Central memory CD8-positive, alpha-beta T cell (primary cell): ENCODE data around the gene CALB2.
A peak's percentile ranks its signal among the peaks of the same experiment; 100 is the strongest.

Source experiments
- ATAC-seq: fragments of 150-1000 bp; cut with Tn5 transposase; replicated peaks from 2 replicates; pipeline ENCODE4 v1.10.0; 2022; ENCODE audit warnings: mild to moderate bottlenecking, moderate FRiP score, moderate number of reproducible peaks; ENCODE audit not compliant: poor library complexity, severe bottlenecking; ENCODE audit errors: extremely low read depth
- DNase-seq, 2 donors: peaks; one replicate each; pipeline ENCODE4 v3.0.0; 2021; ENCODE audit warnings: low spot score in 2 of 2
- H3K27ac Mint-ChIP-seq: one replicate; pipeline ENCODE4 v1.8.0; 2022; ENCODE audit warnings: low read depth, mild to moderate bottlenecking, moderate library complexity, mixed read lengths
- H3K27me3 Mint-ChIP-seq: one replicate; pipeline ENCODE4 v1.8.0; 2022; ENCODE audit warnings: mixed read lengths
- H3K36me3 Mint-ChIP-seq: one replicate; pipeline ENCODE4 v1.8.0; 2022; ENCODE audit warnings: mild to moderate bottlenecking, moderate library complexity, mixed read lengths; ENCODE audit not compliant: insufficient read depth
- H3K4me1 Mint-ChIP-seq: one replicate; pipeline ENCODE4 v1.8.0; 2022; ENCODE audit warnings: mixed read lengths
- H3K4me3 Mint-ChIP-seq: one replicate; pipeline ENCODE4 v1.8.0; 2022; ENCODE audit warnings: mild to moderate bottlenecking, moderate library complexity, mixed read lengths
- H3K9me3 Mint-ChIP-seq: one replicate; pipeline ENCODE4 v1.8.0; 2022; ENCODE audit warnings: mixed read lengths

The CALB2 gene

DNA sequence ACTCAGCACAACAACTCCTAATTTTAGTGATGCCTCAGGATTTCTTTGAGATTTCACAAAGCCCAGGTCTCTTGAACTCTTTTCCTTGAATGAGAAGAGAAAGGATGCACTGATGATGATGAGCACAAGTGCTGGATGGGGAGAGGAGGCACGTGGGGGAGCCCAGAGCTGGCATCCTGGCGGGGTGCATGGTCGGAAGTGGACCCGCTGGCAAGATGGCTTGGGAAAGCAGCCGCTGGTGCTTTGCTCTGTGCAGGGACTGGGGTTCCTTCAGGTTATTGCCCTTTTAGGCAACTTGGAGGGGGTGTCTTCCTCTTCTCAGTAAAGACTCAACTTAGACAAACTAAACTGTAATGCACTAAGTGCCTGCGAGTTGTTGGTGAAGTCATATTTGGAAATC, 22.3 kb downstream of the CALB2 start:
- H3K4me1 Mint-ChIP-seq: no peaks in the 10 kb centered on the region
- no peak for ATAC-seq
- no peak for DNase-seq
- no peak overlapping the region for H3K27ac Mint-ChIP-seq
- no peaks in the 10 kb centered on the region for H3K9me3 Mint-ChIP-seq
- peaks cover 1% of the 10 kb centered on the region for H3K36me3 Mint-ChIP-seq
- H3K4me3 Mint-ChIP-seq: no peak overlapping the region
- H3K27me3 Mint-ChIP-seq: peaks cover 24% of the 10 kb centered on the region

DNA sequence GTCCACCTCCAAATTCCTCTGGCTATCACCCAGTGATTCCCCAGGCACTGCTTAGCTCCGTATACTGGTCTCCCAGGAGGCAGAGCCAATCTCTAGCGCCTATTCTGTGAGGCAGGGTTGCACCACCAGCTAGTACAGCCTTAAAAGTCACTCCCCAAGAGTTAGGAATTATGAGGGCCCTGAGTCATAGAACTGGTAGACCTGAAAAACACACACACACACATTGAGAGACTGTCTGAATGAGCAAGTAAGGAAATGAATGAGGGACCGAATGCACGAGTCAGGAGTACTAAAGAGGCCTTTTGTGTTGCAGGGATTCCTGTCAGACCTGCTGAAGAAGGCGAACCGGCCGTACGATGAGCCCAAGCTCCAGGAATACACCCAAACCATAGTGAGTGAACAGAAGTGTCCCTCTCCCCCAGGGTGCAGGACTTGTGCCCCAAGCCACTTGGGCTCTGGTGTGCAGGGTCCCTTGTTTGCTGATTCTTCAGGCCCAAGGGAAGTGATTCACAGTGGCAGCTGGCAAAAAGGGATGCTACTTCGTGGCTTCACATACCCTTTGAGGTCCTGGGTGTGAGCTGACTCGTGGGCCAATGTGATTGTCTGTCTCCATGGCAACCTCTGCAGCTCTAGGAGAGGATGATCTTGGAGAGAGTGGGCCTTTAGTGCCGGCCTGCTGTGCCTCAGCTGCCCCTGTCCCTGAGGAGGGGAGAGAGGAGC, 24.7 kb downstream of the CALB2 start:
- Mint-ChIP-seq H3K27ac (no peak overlapping the region), H3K36me3 (peaks cover 2% of the 10 kb centered on the region), H3K27me3 (peaks cover 33% of the 10 kb centered on the region), H3K4me3 (no peak overlapping the region), H3K9me3 (no peaks in the 10 kb centered on the region), H3K4me1 (no peaks in the 10 kb centered on the region)
- DNase-seq (no peak), ATAC-seq (no peak)

DNA sequence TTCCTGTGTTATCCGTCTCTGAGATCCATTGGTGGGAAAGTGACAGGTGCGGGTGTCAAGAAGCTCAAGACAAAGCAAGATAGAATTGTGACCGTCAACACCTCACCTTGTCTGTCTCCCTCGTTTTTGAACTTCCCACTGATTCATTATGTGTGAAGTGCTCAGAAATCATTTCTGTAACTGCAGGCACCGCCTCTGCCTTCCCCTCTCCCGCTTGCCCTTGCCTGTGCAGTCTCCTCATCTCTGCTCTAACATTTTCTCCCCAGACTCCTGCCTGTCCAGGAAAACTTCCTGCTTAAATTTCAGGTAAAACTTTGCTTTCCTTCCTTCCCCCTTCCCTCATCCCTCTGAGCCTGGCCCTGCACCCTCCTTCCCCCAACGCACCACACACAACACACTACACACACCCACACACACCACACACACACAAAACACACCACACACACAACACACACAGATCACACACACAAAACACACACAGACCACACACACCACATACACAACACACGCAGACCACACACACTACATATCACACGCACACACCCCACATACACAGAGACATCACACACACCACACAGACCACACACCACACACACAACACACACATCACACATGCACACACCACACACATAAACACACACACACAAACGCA, 25.7 kb downstream of the CALB2 start:
- Mint-ChIP-seq H3K4me3 (no peak overlapping the region), H3K36me3 (peaks cover 2% of the 10 kb centered on the region), H3K27ac (no peak overlapping the region), H3K4me1 (no peaks in the 10 kb centered on the region), H3K27me3 (peaks cover 32% of the 10 kb centered on the region), H3K9me3 (no peaks in the 10 kb centered on the region)
- DNase-seq (no peak), ATAC-seq (no peak)

DNA sequence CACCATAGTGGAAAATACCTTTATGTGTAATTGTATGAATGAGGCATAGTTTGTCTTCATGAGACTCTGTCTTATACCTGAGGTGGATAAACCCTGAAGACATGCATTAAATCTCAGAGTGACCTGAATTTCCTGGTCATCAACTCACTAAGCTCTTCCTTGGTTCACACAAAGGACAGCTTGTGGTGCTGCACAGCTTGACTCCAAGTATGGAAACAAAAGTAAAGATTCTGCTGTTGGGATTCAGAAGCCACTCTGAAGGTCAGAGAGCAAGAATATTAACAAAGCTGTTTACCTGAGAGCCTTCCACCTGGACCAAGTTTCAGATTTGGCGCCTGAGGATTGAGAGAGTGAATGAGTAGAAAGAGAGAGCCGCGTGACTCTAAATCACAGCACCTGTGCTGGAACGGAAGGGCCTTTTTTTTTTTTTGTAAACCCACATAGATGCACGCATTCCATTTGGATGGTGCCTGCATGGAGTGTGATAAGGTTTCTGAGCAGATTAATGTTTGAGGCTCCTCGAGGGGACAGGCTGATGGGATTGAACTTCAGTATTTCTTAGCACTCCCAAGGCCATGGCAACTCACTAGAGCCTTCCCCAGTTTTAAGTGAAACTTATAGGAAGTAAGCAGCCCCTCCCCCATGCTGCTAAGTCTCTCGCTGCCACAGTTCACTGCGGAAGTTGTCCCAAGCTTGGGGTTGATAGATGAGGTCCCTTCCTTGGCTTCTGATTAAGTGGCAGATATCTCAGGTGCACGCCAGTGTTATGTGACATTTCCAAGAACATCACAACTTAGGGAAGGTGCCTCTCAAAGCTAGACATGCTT, 28.7 kb downstream of the CALB2 start:
- Mint-ChIP-seq H3K27me3 (peaks cover 50% of the 10 kb centered on the region), H3K4me3 (no peak overlapping the region)

GRCh38 chr16:71389330-71389729, 30.8 kb downstream of the CALB2 start:
- Mint-ChIP-seq H3K9me3 (no peaks in the 10 kb centered on the region), H3K4me1 (no peaks in the 10 kb centered on the region), H3K36me3 (peaks cover 2% of the 10 kb centered on the region), H3K27me3 (peaks cover 71% of the 10 kb centered on the region), H3K4me3 (no peak overlapping the region), H3K27ac (no peak overlapping the region)
- DNase-seq (no peak), ATAC-seq (no peak)

More for the DNA sequence above, 28.7 kb downstream of the CALB2 start:
- ATAC-seq (no peak), DNase-seq (no peak)
- Mint-ChIP-seq H3K4me1 (no peaks in the 10 kb centered on the region), H3K9me3 (no peaks in the 10 kb centered on the region), H3K36me3 (peaks cover 2% of the 10 kb centered on the region), H3K27ac (no peak overlapping the region)

- H3K4me1 Mint-ChIP-seq: no peaks in the 10 kb centered on the region
- no peak for ATAC-seq
- no peaks in the 10 kb centered on the region for H3K36me3 Mint-ChIP-seq
- no peak overlapping the region for H3K27ac Mint-ChIP-seq
- H3K27me3 Mint-ChIP-seq: peaks cover 88% of the 10 kb centered on the region
- no peak for DNase-seq
- no peak overlapping the region for H3K4me3 Mint-ChIP-seq
- no peaks in the 10 kb centered on the region for H3K9me3 Mint-ChIP-seq
These were observed 38.1 kb downstream of the CALB2 start for GRCh38 chr16:71396594-71396993.

DNA sequence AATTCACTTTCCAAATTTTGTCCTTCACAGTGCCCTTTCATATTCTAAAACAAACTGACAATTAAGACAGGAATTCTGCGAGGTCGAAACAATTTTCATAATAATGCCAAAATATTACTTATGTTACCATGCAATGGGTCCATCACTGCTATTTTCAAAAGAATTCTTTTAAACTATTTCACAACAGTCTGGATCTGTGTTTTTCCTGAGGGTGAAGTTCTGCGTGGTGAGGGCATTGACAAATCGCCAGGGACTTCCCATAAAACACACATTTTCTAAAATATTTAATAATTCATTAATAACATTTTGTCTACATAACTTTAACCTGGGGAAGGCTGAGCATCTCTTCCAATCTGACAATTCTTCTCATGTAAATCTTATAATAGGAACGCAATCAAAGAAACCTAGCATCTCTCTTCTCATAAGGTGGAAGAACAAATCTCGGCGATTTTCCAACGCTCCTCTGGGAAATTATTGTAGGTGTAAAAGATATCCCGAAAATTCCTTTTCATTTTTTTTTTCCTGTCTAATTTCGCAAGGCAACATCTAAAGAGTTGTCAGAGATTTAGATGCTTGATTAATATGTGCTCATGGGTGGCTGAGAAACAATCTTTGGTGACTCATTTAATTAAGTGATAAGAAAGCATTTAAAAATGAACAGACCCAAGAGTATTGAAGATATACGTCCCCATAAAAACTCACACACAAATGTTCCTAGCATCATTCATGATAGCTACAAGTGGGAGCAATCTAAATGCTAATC, 41.5 kb downstream of the CALB2 start:
- no peak for DNase-seq
- Mint-ChIP-seq H3K36me3 (no peaks in the 10 kb centered on the region), H3K4me1 (no peaks in the 10 kb centered on the region), H3K27ac (no peak overlapping the region), H3K4me3 (no peak overlapping the region), H3K9me3 (no peaks in the 10 kb centered on the region), H3K27me3 (peaks cover 86% of the 10 kb centered on the region)
- ATAC-seq: no peak

GRCh38 chr16:71402007-71402406, 43.5 kb downstream of the CALB2 start:
- Mint-ChIP-seq H3K36me3 (peaks cover 2% of the 10 kb centered on the region), H3K27ac (no peak overlapping the region), H3K4me1 (no peaks in the 10 kb centered on the region), H3K4me3 (no peak overlapping the region), H3K9me3 (no peaks in the 10 kb centered on the region), H3K27me3 (peaks cover 82% of the 10 kb centered on the region)
- ATAC-seq (no peak), DNase-seq (no peak)

- H3K9me3 Mint-ChIP-seq: no peaks in the 10 kb centered on the region
- H3K27me3 Mint-ChIP-seq: peaks cover 85% of the 10 kb centered on the region
- no peak overlapping the region for H3K4me3 Mint-ChIP-seq
- peaks cover 2% of the 10 kb centered on the region for H3K36me3 Mint-ChIP-seq
- DNase-seq: no peak
- H3K4me1 Mint-ChIP-seq: peaks cover 5% of the 10 kb centered on the region
- no peak overlapping the region for H3K27ac Mint-ChIP-seq
- ATAC-seq: no peak
These were observed 44.2 kb downstream of the CALB2 start for GRCh38 chr16:71402674-71403073.

- H3K4me1 Mint-ChIP-seq: peaks cover 9% of the 10 kb centered on the region
- no peaks in the 10 kb centered on the region for H3K9me3 Mint-ChIP-seq
- no peak for DNase-seq
- no peak for ATAC-seq
- no peak overlapping the region for H3K27ac Mint-ChIP-seq
- H3K4me3 Mint-ChIP-seq: no peak overlapping the region
- peaks cover 91% of the 10 kb centered on the region for H3K27me3 Mint-ChIP-seq
- H3K36me3 Mint-ChIP-seq: peaks cover 2% of the 10 kb centered on the region
These were observed 45.8 kb downstream of the CALB2 start for GRCh38 chr16:71404364-71404763.

- H3K4me3 Mint-ChIP-seq: no peak overlapping the region
These were observed 47.8 kb downstream of the CALB2 start for GRCh38 chr16:71406316-71406715.

DNA sequence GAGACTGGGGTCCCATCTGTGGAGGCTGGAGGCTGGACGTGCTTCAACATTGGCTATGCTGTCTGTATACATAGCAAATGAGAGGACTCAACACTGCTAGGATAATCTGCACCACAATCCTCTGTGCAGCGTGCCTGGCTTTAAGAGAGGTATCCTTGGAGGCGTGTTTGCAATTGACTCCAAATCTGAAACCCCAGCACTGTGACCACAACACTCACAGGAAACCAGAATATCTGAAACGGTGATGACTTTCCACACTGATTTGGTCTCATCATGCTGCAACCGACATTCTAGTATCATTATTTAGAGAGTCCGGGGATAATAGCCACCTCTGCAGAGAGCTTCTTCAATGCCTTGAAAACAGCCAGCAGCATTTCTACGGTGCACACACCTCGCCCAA, 48.2 kb downstream of the CALB2 start:
- Mint-ChIP-seq H3K27me3 (peaks cover 94% of the 10 kb centered on the region), H3K9me3 (no peaks in the 10 kb centered on the region), H3K27ac (peak overlapping the region; percentile 24), H3K4me3 (no peak overlapping the region), H3K4me1 (peaks cover 9% of the 10 kb centered on the region), H3K36me3 (peaks cover 2% of the 10 kb centered on the region)
- DNase-seq (no peak), ATAC-seq (no peak)

More at GRCh38 chr16:71406316-71406715, 47.8 kb downstream of the CALB2 start:
- Mint-ChIP-seq H3K36me3 (peaks cover 2% of the 10 kb centered on the region), H3K27me3 (peaks cover 94% of the 10 kb centered on the region), H3K27ac (peak overlapping the region; percentile 24), H3K9me3 (no peaks in the 10 kb centered on the region), H3K4me1 (peaks cover 9% of the 10 kb centered on the region)
- ATAC-seq: no peak
- no peak for DNase-seq
